Measurements from ENCODE around the gene TMPRSS7.

The TMPRSS7 gene

DNA sequence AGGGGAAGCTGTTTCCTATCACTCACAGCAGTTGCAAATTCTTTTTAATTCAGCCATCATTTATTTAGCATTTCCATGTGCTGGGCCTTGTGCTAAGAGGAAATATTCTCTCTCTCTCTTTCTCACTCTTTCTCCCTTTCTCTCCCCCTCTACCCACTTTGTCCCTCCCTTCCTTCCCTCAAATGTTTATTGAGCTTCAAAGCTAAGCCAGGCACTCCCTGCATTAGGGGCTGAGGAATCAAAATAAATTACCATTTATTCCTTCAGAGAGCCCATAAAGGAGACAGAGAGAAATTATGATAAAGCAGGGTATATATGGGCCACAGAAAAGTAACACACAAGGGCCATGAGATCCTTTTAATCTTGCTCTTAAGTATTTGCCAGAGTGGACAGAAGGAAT, 6.8 kb downstream of the TMPRSS7 start:
- Histone ChIP-seq H3K4me3 (replicated peaks; ENCODE audit: low read depth, low read length) (no peak overlapping the region), H3K27me3 (replicated peaks; ENCODE audit: control insufficient read depth, insufficient read depth, low read length) (no peaks in the 10 kb centered on the region), H3K36me3 (ENCODE audit: control insufficient read depth, insufficient read depth, low read length) (no peaks in the 10 kb centered on the region)
- TF ChIP-seq, protein P1, sequence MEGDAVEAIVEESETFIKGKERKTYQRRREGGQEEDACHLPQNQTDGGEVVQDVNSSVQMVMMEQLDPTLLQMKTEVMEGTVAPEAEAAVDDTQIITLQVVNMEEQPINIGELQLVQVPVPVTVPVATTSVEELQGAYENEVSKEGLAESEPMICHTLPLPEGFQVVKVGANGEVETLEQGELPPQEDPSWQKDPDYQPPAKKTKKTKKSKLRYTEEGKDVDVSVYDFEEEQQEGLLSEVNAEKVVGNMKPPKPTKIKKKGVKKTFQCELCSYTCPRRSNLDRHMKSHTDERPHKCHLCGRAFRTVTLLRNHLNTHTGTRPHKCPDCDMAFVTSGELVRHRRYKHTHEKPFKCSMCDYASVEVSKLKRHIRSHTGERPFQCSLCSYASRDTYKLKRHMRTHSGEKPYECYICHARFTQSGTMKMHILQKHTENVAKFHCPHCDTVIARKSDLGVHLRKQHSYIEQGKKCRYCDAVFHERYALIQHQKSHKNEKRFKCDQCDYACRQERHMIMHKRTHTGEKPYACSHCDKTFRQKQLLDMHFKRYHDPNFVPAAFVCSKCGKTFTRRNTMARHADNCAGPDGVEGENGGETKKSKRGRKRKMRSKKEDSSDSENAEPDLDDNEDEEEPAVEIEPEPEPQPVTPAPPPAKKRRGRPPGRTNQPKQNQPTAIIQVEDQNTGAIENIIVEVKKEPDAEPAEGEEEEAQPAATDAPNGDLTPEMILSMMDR (IDR thresholded peaks at IDR 0.05; ENCODE audit: insufficient read depth, low read length, poor library complexity, severe bottlenecking): no peak
- DNase-seq (ENCODE audit: extremely low read depth, insufficient read length): no peak

DNA sequence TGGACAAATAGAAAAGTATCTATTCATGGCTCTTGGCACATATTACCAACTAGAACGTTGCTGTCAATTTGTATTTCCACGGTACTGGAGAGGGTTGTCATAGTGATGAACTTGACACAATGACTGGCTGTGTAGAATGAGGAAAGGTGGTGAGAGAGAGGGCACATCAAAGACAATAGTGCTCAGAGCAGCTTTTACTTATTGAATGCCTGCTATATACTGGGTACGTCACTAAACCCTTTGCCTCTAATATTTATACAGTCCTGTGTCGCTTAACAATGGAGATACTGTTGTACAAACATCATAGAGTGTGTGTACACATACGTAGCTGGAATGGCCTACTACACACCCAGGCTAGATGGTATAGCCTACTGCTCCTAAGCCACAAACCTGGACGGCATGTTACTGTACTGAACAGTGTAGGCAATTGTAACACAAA, 8.3 kb downstream of the TMPRSS7 start:
- TF ChIP-seq, protein P1 (IDR thresholded peaks at IDR 0.05; ENCODE audit: insufficient read depth, low read length, poor library complexity, severe bottlenecking): no peak
- H3K36me3 ChIP-seq (ENCODE audit: control insufficient read depth, insufficient read depth, low read length): no peaks in the 10 kb centered on the region
- no peak overlapping the region for H3K4me3 ChIP-seq (replicated peaks; ENCODE audit: low read depth, low read length)
- no peaks in the 10 kb centered on the region for H3K27me3 ChIP-seq (replicated peaks; ENCODE audit: control insufficient read depth, insufficient read depth, low read length)
- no peak for DNase-seq (ENCODE audit: extremely low read depth, insufficient read length)

DNA sequence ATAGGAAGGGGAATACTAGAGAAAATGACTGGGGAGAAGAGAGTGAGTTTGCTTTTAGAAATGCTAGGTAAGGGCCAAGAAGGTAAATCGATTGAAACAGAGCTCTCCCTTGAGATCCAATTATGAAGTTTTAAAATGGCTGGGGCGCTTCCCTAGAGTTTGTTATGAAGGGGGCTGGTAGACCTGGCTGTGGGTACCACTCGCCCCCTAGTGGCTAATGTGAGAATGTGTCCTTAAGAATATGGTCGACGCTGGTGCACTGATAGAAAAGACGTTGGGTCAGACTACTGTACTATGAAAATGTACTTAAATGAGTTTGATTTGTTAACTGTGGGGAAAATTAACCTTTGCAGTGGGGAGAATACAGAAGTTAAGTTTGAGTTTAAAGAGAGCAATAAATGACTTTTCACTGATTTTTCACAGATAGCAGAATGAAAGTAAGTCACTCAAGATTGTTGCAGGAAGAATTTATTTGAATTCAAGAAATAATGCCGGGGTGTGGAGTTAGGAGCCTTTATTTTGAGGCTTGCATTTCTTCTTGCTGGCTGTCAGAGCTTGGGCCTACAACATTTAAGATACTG, 9.2 kb downstream of the TMPRSS7 start:
- no peak overlapping the region for H3K4me3 ChIP-seq (replicated peaks; ENCODE audit: low read depth, low read length)
- DNase-seq (ENCODE audit: extremely low read depth, insufficient read length): no peak

GRCh38 chr3:112046599-112046998, 12.1 kb downstream of the TMPRSS7 start:
- Histone ChIP-seq H3K4me3 (replicated peaks; ENCODE audit: low read depth, low read length) (no peak overlapping the region), H3K36me3 (ENCODE audit: control insufficient read depth, insufficient read depth, low read length) (no peaks in the 10 kb centered on the region), H3K27me3 (replicated peaks; ENCODE audit: control insufficient read depth, insufficient read depth, low read length) (no peaks in the 10 kb centered on the region)
- TF ChIP-seq, protein P1 (IDR thresholded peaks at IDR 0.05; ENCODE audit: insufficient read depth, low read length, poor library complexity, severe bottlenecking): no peak
- DNase-seq (ENCODE audit: extremely low read depth, insufficient read length): no peak

More for the DNA sequence above, 9.2 kb downstream of the TMPRSS7 start:
- H3K36me3 ChIP-seq (ENCODE audit: control insufficient read depth, insufficient read depth, low read length): no peaks in the 10 kb centered on the region
- no peaks in the 10 kb centered on the region for H3K27me3 ChIP-seq (replicated peaks; ENCODE audit: control insufficient read depth, insufficient read depth, low read length)
- TF ChIP-seq, protein P1 (IDR thresholded peaks at IDR 0.05; ENCODE audit: insufficient read depth, low read length, poor library complexity, severe bottlenecking): peak; percentile 92

DNA sequence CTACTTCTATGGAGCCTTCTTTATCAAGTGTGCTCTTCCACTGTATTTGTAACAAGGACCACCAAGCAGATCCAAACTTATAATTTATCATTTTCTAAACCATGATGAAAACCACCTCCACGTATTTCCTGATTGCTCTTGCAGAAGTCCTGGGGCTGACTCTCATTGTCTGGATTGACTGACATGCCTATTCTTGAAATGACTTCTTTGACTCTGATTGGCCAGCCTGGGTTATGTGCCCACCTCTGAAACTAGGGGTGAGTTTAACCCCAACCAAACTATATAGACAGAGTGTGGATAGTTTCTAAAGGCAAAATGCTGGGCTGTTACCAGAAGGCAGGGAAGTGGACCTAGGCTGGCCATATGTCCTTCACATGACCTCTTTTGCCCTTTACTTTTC, 12.7 kb downstream of the TMPRSS7 start:
- TF ChIP-seq, protein P1 (IDR thresholded peaks at IDR 0.05; ENCODE audit: insufficient read depth, low read length, poor library complexity, severe bottlenecking): no peak
- H3K36me3 ChIP-seq (ENCODE audit: control insufficient read depth, insufficient read depth, low read length): no peaks in the 10 kb centered on the region
- DNase-seq (ENCODE audit: extremely low read depth, insufficient read length): no peak
- H3K4me3 ChIP-seq (replicated peaks; ENCODE audit: low read depth, low read length): no peak overlapping the region
- H3K27me3 ChIP-seq (replicated peaks; ENCODE audit: control insufficient read depth, insufficient read depth, low read length): no peaks in the 10 kb centered on the region

DNA sequence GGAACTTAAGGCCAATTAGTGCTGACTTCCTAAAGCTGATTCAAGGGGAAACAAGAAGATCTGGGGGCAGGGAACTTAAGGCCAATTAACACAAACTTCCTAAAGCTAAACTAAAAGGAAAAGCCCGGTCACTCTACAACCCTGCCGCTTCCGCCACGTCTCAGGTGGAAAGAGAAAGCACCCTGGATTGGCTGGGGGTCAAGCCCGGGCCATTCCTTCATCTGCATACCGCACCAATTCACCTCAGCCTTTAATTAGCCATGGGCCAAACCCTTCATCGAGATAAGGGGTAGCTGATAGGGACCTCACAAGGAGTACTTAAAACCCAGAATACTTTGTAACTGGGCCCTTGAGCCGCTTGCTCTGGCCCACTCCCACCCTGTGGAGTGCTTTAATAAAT, 14.4 kb downstream of the TMPRSS7 start:
- no peak for DNase-seq (ENCODE audit: extremely low read depth, insufficient read length)
- TF ChIP-seq, protein P1 (IDR thresholded peaks at IDR 0.05; ENCODE audit: insufficient read depth, low read length, poor library complexity, severe bottlenecking): no peak
- no peak overlapping the region for H3K4me3 ChIP-seq (replicated peaks; ENCODE audit: low read depth, low read length)
- no peaks in the 10 kb centered on the region for H3K36me3 ChIP-seq (ENCODE audit: control insufficient read depth, insufficient read depth, low read length)
- no peaks in the 10 kb centered on the region for H3K27me3 ChIP-seq (replicated peaks; ENCODE audit: control insufficient read depth, insufficient read depth, low read length)
